Measurements from ENCODE around the gene PTMS. TPM values are rescaled to one million over a fixed set of nuclear protein-coding genes. Genes with fewer than 3 reads are reported as not detected.

Gene PTMS
- total and polyA plus RNA-seq, 7 donors = 65.4 to 104 (median 82.6) TPM

- no peaks in the 10 kb centered on the region for H3K36me3 ChIP-seq (ENCODE audit: insufficient read depth in 1 of 2, low read depth in 1 of 2)
- no peak overlapping the region for H3K27ac ChIP-seq
- no peaks in the 10 kb centered on the region for H3K9me3 ChIP-seq
- peaks cover 3% of the 10 kb centered on the region for H3K4me1 ChIP-seq
- no peak for DNase-seq
- ATAC-seq = no peak
- WGBS, 3 donors = 83 to 87% (median 85%) methylated on average over 5 of the region's 5 CpGs
- no peaks in the 10 kb centered on the region for H3K27me3 ChIP-seq (ENCODE audit: insufficient read depth in 3 of 3, low read length in 2 of 3)
- no peak overlapping the region for H3K4me3 ChIP-seq
- TF ChIP-seq, protein P1, sequence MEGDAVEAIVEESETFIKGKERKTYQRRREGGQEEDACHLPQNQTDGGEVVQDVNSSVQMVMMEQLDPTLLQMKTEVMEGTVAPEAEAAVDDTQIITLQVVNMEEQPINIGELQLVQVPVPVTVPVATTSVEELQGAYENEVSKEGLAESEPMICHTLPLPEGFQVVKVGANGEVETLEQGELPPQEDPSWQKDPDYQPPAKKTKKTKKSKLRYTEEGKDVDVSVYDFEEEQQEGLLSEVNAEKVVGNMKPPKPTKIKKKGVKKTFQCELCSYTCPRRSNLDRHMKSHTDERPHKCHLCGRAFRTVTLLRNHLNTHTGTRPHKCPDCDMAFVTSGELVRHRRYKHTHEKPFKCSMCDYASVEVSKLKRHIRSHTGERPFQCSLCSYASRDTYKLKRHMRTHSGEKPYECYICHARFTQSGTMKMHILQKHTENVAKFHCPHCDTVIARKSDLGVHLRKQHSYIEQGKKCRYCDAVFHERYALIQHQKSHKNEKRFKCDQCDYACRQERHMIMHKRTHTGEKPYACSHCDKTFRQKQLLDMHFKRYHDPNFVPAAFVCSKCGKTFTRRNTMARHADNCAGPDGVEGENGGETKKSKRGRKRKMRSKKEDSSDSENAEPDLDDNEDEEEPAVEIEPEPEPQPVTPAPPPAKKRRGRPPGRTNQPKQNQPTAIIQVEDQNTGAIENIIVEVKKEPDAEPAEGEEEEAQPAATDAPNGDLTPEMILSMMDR (IDR thresholded peaks at IDR 0.05) = no peak
- intact Hi-C loops (cut with DNase I) = loop anchor here in 1 of 2 donors (10.0 kb wide), 1 partner anchor 65 kb away; the partner anchor contains the start of genes GPR162 and P3H3
These were observed 6.4 kb upstream of the PTMS start for GRCh38 chr12:6759741-6760140.

GRCh38 chr12:6763380-6763779, 2.8 kb upstream of the PTMS start:
- Histone ChIP-seq H3K4me3 (peak overlapping the region; percentile 84), H3K27me3 (ENCODE audit: insufficient read depth in 3 of 3, low read length in 2 of 3) (peaks cover 0 to 9% (median 0%) of the 10 kb centered on the region in 3 donors), H3K4me1 (peaks cover 17% of the 10 kb centered on the region), H3K36me3 (ENCODE audit: insufficient read depth in 1 of 2, low read depth in 1 of 2) (no peaks in the 10 kb centered on the region), H3K9me3 (no peaks in the 10 kb centered on the region), H3K27ac (peak overlapping the region; percentile 80)
- intact Hi-C loops (cut with DNase I) = no loop called here
- ATAC-seq = no peak
- TF ChIP-seq, protein P1 (IDR thresholded peaks at IDR 0.05) = no peak
- no peak for DNase-seq
- WGBS, 3 donors = 50 to 56% (median 53%) methylated on average over 4 of the region's 4 CpGs

- Histone ChIP-seq H3K4me1 (peaks cover 25% of the 10 kb centered on the region), H3K4me3 (peak overlapping the region; percentile 84), H3K27ac (peak overlapping the region; percentile 80), H3K9me3 (no peaks in the 10 kb centered on the region), H3K27me3 (ENCODE audit: insufficient read depth in 3 of 3, low read length in 2 of 3) (peaks cover 0 to 9% (median 0%) of the 10 kb centered on the region in 3 donors), H3K36me3 (ENCODE audit: insufficient read depth in 1 of 2, low read depth in 1 of 2) (no peaks in the 10 kb centered on the region)
- ATAC-seq (peak; percentile 82 to 89 (median 86)), DNase-seq (peak; percentile 90 to 94)
- TF ChIP-seq, protein P1 (IDR thresholded peaks at IDR 0.05) = no peak
- intact Hi-C loops (cut with DNase I) = no loop called here
- 3 to 6% (median 4%) methylated on average over 15 to 16 of the region's 16 CpGs for WGBS, 3 donors
These were observed 1.9 kb upstream of the PTMS start for GRCh38 chr12:6764011-6764828.

DNA sequence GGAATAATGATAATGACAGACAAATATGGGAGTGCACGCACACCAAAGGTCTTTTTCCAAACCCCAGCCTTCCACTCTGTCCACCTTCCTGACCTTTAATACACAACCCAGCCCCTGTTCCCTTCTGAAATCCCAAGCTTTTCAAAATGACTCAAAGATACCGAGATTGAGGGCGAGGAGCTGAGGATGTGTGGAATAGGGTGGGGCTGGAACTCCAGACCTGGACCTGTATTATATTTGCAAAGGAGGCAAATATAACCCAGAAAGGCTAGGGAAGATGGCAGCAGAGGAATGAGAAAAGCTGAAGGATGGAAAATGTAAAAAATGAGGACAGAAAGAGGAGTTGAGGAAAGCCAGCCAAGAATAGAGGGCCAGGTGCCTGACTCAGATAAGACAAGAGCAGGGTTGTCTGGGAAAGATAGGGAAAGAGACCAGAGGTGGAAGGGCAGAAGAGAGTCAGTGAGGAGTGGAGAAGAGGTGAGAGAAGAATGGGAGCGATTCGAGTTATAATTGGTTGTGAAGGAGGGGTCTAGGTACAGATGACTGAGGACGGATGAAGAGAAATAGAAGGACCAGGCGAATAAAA, 1.0 kb upstream of the PTMS start:
- DNase-seq = no peak
- peaks cover 0 to 9% (median 0%) of the 10 kb centered on the region in 3 donors for H3K27me3 ChIP-seq (ENCODE audit: insufficient read depth in 3 of 3, low read length in 2 of 3)
- no peak for ATAC-seq
- H3K4me1 ChIP-seq = peaks cover 26% of the 10 kb centered on the region
- intact Hi-C loops (cut with DNase I) = no loop called here
- TF ChIP-seq, protein P1 (IDR thresholded peaks at IDR 0.05) = no peak
- H3K36me3 ChIP-seq (ENCODE audit: insufficient read depth in 1 of 2, low read depth in 1 of 2) = no peaks in the 10 kb centered on the region
- H3K9me3 ChIP-seq = no peaks in the 10 kb centered on the region
- H3K4me3 ChIP-seq = peak overlapping the region; percentile 84
- WGBS, 3 donors = 42 to 51% (median 44%) methylated on average over 7 of the region's 7 CpGs
- H3K27ac ChIP-seq = peak overlapping the region; percentile 80

All from psoas muscle (tissue), 8 donors.